GM20000 (cell line): ENCODE results near the gene BICC1.

Experiments
- DNase-seq: peaks from one replicate; pipeline ENCODE4 v3.0.0; 2012; ENCODE audit warnings: low spot score
- CTCF ChIP-seq: IDR thresholded peaks from 2 replicates; pipeline ENCODE4 v1.5.1; 2012; ENCODE audit warnings: mild to moderate bottlenecking, control low read depth; ENCODE audit errors: extremely low read depth, missing control alignments

Gene BICC1

DNA sequence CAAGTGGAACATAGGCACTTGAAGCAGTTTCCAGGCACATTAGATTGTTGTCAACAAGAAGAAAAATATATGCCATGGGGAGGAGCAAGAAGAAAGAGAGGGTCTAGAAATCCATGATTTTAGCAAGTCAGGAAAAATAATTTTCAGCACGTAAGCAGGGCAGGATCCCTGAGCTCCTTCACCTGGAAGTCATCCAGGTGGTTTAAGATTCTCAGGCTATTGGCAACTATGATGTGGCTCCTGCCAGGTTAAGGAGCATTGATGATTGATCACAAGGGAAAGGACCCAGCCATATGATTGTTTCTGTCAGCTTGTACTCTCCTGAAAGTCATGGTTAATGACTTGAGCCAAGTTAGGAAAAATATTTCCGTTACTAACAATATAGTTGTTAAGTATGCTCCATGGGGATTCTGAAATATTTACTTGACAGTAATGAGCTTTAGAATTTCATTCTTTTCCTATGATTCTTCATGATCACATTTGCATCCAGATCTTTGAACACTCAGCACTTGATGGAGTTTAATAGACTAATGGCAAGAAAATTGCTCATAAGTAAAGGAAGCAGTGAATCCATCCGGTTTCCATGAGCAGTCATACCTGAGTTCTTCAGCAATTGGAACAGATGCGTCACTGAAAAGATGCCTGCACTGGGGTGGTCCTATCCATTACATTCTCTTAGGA is 209.1 kb downstream of the BICC1 start:
- no peak for TF ChIP-seq CTCF
- DNase-seq: no peak

GRCh38 chr10:58723186-58723585 is 210.5 kb downstream of the BICC1 start:
- DNase-seq: no peak

GRCh38 chr10:58723966-58724365 is 211.3 kb downstream of the BICC1 start:
- TF ChIP-seq CTCF: no peak
- DNase-seq: no peak

More at GRCh38 chr10:58723186-58723585, 210.5 kb downstream of the BICC1 start:
- no peak for TF ChIP-seq CTCF

DNA sequence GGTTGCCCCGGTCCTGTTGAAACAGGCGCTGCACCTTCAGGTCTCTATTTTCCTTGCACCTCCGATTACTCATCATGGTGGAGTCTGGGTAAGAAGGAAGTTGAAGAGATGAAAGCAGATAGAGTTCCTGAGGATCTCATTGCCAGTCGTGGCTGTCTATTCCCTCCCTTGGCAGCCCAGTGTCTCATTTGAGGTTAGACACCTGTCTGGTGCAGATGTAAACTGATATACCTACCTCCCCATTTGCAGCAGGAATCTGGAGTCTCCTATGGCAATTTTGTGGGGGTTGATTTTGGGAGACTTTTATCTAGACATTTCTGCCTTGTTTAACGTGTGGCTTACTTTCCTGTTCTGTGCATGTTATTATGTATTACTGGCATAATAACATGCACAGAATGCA is 212.1 kb downstream of the BICC1 start:
- DNase-seq: no peak

DNA sequence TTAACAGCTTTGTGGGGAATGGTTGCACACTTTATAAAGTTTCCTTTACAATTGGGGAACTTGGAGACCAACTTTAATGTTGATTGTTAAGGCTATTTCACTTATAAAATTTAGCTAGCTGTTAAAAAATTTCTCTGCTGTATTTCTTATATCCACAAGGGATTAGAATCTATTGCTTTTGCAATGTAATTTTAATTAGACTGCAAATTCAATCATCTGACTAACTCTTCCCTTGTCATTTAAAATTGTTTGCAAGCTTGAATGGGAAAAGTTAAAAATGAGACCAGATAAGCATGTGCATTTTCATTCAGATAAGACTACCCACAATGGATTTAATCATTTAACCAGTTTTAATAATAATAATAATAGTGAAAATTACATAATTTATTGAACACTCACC is 213.2 kb downstream of the BICC1 start:
- no peak for TF ChIP-seq CTCF
- no peak for DNase-seq

More for the DNA sequence above, 212.1 kb downstream of the BICC1 start:
- no peak for TF ChIP-seq CTCF

DNA sequence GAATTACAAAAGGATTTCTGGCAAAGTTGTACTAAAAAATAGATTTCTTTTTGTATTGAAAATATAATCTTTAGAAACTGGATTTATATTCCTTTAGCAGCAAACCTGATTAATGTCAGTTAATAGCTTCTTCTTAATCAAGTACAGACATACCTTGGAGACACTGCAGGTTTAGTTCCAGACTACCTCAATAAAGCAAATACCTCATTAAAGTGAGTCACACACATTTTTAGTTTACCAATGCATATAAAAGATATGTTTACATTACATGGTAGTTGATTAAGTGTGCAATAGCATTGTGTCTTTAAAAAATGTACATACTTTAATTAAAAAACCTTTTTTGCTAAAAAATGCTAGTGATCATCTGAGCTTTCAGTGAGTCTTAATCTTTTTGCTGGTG is 215.0 kb downstream of the BICC1 start:
- DNase-seq: no peak
- no peak for TF ChIP-seq CTCF

DNA sequence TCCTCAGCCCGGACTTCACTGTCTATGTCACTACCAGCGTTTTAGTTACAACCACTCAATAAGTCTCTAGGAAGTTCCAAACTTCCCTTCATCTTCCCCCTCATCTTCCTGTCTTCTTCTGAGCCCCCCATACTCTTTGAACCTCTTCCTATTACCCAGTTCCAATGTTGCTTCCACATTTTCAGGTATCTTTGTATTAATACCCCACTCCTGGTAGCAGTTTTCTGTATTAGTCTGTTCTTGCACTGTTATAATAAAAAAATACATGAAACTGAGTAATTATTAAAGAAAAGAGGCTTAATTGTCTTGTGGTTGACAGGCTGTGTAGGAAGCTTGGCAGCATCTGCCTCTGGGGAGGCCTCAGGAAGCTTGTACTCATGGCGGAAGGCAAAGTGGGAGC is 218.6 kb downstream of the BICC1 start:
- no peak for TF ChIP-seq CTCF
- no peak for DNase-seq
